T-helper 22 cell (primary cell): ENCODE results near the gene GPR15LG.
"Not testable (repeated sequence)": the region's sequence is repeated elsewhere in the genome, so short reads cannot be mapped to it uniquely, and the experiment has no call there.

Experiments
- DNase-seq: peaks from one replicate; pipeline ENCODE4 v3.0.0-alpha.2; 2020; ENCODE audit warnings: low read depth

Gene GPR15LG

GRCh38 chr10:84173501-84173929 is at the start of gene GPR15LG:
GPR15LG (plus strand) TSS chr10:84173801; CDS start chr10:84173852, 51 bp downstream.
- DNase-seq = no peak

GRCh38 chr10:84125910-84126784 is 47.5 kb upstream of the GPR15LG start:
- DNase-seq = not testable (repeated sequence)

- no peak for DNase-seq
Measured at GRCh38 chr10:84126785-84127167, 46.8 kb upstream of the GPR15LG start.

- DNase-seq = no peak
Measured at GRCh38 chr10:84135836-84136235, 37.8 kb upstream of the GPR15LG start.

GRCh38 chr10:84137811-84138210 is 35.8 kb upstream of the GPR15LG start:
- DNase-seq = no peak

- DNase-seq = peak; percentile 24
Measured at GRCh38 chr10:84138478-84139125, 35.0 kb upstream of the GPR15LG start.

GRCh38 chr10:84139126-84140035 is 34.2 kb upstream of the GPR15LG start, which contains the start of gene GHITM:
GHITM (plus strand) TSS chr10:84139509; CDS start chr10:84141501, 1,992 bp downstream.
- peak; percentile 97 for DNase-seq

GRCh38 chr10:84140036-84140379 is 33.6 kb upstream of the GPR15LG start:
- DNase-seq = no peak

GRCh38 chr10:84147347-84147746 is 26.3 kb upstream of the GPR15LG start:
- DNase-seq = no peak

- DNase-seq = not testable (repeated sequence)
Measured at GRCh38 chr10:84148006-84148597, 25.5 kb upstream of the GPR15LG start.

- no peak for DNase-seq
Measured at GRCh38 chr10:84149854-84150253, 23.7 kb upstream of the GPR15LG start.

GRCh38 chr10:84152769-84153168 is 20.8 kb upstream of the GPR15LG start:
- no peak for DNase-seq

- no peak for DNase-seq
Measured at GRCh38 chr10:84155521-84155920, 18.1 kb upstream of the GPR15LG start.

GRCh38 chr10:84156009-84156408 is 17.6 kb upstream of the GPR15LG start:
- DNase-seq = no peak

GRCh38 chr10:84156768-84157167 is 16.8 kb upstream of the GPR15LG start:
- DNase-seq = no peak

GRCh38 chr10:84158061-84158460 is 15.5 kb upstream of the GPR15LG start:
- DNase-seq = no peak

- DNase-seq = no peak
Measured at GRCh38 chr10:84158550-84158949, 15.1 kb upstream of the GPR15LG start.

- no peak for DNase-seq
Measured at GRCh38 chr10:84159076-84159685, 14.4 kb upstream of the GPR15LG start.

GRCh38 chr10:84160663-84161362 is 12.8 kb upstream of the GPR15LG start:
- no peak for DNase-seq

GRCh38 chr10:84163996-84164395 is 9.6 kb upstream of the GPR15LG start:
- no peak for DNase-seq

- DNase-seq = no peak
Measured at GRCh38 chr10:84164442-84164841, 9.2 kb upstream of the GPR15LG start.
